K562 (cell line): Measurements from ENCODE around the gene PCK2. TPM values are rescaled to one million over a fixed set of nuclear protein-coding genes. Genes with fewer than 3 reads are reported as not detected.

ENCODE experiments used
- FOXP1 ChIP-seq: sonication (generic); formaldehyde crosslinking; IDR thresholded peaks from 2 replicates; pipeline ENCODE4 v1.8.0; 2022; ENCODE audit warnings: mild to moderate bottlenecking, missing genetic modification reagents
- NFYB ChIP-seq: IDR thresholded peaks from 2 replicates; pipeline ENCODE4 v1.6.1; 2011; ENCODE audit warnings: mild to moderate bottlenecking, moderate library complexity; ENCODE audit not compliant: insufficient read length; ENCODE audit errors: extremely low read depth
- NR1H2 ChIP-seq: sonication (generic); formaldehyde crosslinking; IDR thresholded peaks from 2 replicates; pipeline ENCODE4 v1.4.0; 2020; ENCODE audit warnings: mild to moderate bottlenecking, missing genetic modification reagents
- NR2C2 ChIP-seq, 2 experiments: fragments of 200-800 bp in 1 of 2; sonication (Bioruptor generic) in 1 of 2; sonication (generic) in 1 of 2; formaldehyde crosslinking in 1 of 2; IDR thresholded peaks; 2 replicates each; pipeline versions ENCODE4 v1.6.1 to v1.8.0; 2016 to 2022; ENCODE audit warnings: mild to moderate bottlenecking in 1 of 2, missing compliant biosample characterization in 1 of 2, missing genetic modification characterization in 1 of 2, missing genetic modification reagents in 1 of 2
- SFPQ ChIP-seq: fragments of 200-400 bp; formaldehyde crosslinking; IDR thresholded peaks from 2 replicates; pipeline ENCODE4 v1.6.1; 2017; ENCODE audit warnings: mild to moderate bottlenecking, low read depth, low read length, moderate library complexity
- SRSF3 ChIP-seq: fragments of 200-400 bp; formaldehyde crosslinking; IDR thresholded peaks from 2 replicates; pipeline ENCODE4 v1.6.1; 2016; ENCODE audit warnings: mild to moderate bottlenecking, low read length, moderate library complexity; ENCODE audit not compliant: insufficient read depth
- TRIM24 ChIP-seq, 2 experiments: fragments of 450-650 bp; IDR thresholded peaks; 2 replicates each; pipeline ENCODE4 v1.6.1; 2016
- polyA plus RNA-seq, 8 experiments: library from polyadenylated mRNA; depleted of rRNA in 4 of 8; stranded (reverse) in 5 of 8; unstranded in 3 of 8; fragments of >200 nt; fragmentation: Nextera tagmentation in 2 of 8; fragmentation: Illumina TruSeq in 1 of 8; extraction: Ambion mirVana in 2 of 8; extraction: Trizol in 1 of 8; gene quantifications; 2 replicates each; pipeline versions ENCODE4 v1.2.1 to v1.2.3, GENCODE V29; 2011 to 2014; ENCODE audit warnings: inconsistent platforms in 1 of 8, missing spikeins in 1 of 8
- total RNA-seq, 7 experiments: library from RNA; depleted of rRNA in 6 of 7; stranded (reverse); fragments of >200 nt in 6 of 7; fragmentation: Illumina TruSeq in 2 of 7; extraction: Trizol in 2 of 7; gene quantifications; 2 replicates each; pipeline versions ENCODE4 v1.2.1 to v1.2.3, GENCODE V29; 2011 to 2021; ENCODE audit warnings: low replicate concordance in 1 of 7
- TF ChIP-seq, protein P1 (sequence below): sonication (generic); formaldehyde crosslinking; IDR thresholded peaks from 2 replicates; pipeline ENCODE4 v1.9.0; 2022; ENCODE audit warnings: mild to moderate bottlenecking, missing genetic modification reagents
- TF ChIP-seq, protein P2 (sequence below): fragments of 450-650 bp; IDR thresholded peaks from 2 replicates; pipeline ENCODE4 v1.6.1; 2018; ENCODE audit not compliant: partially characterized antibody
- TF ChIP-seq, protein P3 (sequence below), 2 experiments: fragments of 450-650 bp; formaldehyde crosslinking in 1 of 2; IDR thresholded peaks; 2 replicates each; pipeline versions ENCODE4 v1.4.0 to v1.6.1; 2014 to 2020; ENCODE audit warnings: mild to moderate bottlenecking in 2 of 2, borderline replicate concordance in 1 of 2, low read depth in 1 of 2

PCK2 gene
- total and polyA plus RNA-seq, 9 of the 15 experiments (the other 6 are each of a cell fraction or from before 2014, with no cell fraction given), result 3.3 to 60.9 (median 30.4) TPM

DNA sequence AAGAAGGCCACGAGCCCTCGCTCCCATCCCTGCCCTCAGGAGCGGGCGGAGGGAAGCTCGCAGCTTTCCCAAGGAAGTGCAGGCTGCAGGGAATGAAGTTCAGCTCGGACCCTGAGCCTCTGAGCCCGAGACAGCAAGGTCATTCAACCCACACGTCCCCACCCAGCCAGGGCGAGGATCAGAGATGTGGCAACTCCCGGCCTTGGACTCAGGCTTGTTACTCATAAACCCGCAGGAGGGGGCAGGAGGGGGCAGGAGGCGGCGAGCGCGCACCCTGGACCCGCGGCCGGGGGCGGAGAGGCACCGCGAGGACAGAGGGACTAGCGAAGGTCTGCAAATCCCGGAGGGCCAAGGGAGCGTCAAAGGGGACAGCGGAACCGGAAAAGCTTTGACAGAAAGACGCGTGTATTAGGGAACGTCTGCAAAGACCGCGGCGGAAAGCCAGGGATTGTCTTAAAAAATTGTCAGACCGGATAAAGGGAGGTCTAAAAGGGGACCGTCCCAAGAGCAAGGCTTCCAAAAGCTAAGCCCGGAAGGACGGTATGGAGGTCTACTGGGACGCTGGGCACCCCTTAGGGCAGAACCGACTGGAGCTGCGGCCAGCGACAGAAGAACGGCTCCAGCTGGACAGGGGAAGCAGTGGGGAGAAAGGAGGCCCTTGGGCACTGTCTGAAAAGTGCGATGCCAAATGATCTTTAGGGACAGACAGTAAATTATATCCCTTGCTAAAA lies 19.9 kb downstream of the PCK2 start (continued):
- TF ChIP-seq SFPQ (no peak), NR1H2 (CRISPR knock-in tag) (no peak), NFYB (no peak), SRSF3 (no peak), NR2C2 (CRISPR knock-in tag; IDR thresholded peaks at IDR 0.05) (no peak), NR2C2 (tag; IDR thresholded peaks at IDR 0.05) (no peak; the same call in none of the 2 replicates), TRIM24 (IDR thresholded peaks at IDR 0.05) (0 out of 4 replicates have a peak, but pooled peaks of 1 of the 2 experiments have one; percentile 16), FOXP1 (CRISPR knock-in tag) (no peak)
- TF ChIP-seq, protein P1, sequence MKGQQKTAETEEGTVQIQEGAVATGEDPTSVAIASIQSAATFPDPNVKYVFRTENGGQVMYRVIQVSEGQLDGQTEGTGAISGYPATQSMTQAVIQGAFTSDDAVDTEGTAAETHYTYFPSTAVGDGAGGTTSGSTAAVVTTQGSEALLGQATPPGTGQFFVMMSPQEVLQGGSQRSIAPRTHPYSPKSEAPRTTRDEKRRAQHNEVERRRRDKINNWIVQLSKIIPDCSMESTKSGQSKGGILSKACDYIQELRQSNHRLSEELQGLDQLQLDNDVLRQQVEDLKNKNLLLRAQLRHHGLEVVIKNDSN (CRISPR knock-in tag), result no peak
- TF ChIP-seq, protein P2, sequence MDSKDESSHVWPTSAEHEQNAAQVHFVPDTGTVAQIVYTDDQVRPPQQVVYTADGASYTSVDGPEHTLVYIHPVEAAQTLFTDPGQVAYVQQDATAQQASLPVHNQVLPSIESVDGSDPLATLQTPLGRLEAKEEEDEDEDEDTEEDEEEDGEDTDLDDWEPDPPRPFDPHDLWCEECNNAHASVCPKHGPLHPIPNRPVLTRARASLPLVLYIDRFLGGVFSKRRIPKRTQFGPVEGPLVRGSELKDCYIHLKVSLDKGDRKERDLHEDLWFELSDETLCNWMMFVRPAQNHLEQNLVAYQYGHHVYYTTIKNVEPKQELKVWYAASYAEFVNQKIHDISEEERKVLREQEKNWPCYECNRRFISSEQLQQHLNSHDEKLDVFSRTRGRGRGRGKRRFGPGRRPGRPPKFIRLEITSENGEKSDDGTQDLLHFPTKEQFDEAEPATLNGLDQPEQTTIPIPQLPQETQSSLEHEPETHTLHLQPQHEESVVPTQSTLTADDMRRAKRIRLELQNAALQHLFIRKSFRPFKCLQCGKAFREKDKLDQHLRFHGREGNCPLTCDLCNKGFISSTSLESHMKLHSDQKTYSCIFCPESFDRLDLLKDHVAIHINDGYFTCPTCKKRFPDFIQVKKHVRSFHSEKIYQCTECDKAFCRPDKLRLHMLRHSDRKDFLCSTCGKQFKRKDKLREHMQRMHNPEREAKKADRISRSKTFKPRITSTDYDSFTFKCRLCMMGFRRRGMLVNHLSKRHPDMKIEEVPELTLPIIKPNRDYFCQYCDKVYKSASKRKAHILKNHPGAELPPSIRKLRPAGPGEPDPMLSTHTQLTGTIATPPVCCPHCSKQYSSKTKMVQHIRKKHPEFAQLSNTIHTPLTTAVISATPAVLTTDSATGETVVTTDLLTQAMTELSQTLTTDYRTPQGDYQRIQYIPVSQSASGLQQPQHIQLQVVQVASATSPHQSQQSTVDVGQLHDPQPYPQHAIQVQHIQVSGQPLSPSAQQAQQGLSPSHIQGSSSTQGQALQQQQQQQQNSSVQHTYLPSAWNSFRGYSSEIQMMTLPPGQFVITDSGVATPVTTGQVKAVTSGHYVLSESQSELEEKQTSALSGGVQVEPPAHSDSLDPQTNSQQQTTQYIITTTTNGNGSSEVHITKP, result no peak
- TF ChIP-seq, protein P3, sequence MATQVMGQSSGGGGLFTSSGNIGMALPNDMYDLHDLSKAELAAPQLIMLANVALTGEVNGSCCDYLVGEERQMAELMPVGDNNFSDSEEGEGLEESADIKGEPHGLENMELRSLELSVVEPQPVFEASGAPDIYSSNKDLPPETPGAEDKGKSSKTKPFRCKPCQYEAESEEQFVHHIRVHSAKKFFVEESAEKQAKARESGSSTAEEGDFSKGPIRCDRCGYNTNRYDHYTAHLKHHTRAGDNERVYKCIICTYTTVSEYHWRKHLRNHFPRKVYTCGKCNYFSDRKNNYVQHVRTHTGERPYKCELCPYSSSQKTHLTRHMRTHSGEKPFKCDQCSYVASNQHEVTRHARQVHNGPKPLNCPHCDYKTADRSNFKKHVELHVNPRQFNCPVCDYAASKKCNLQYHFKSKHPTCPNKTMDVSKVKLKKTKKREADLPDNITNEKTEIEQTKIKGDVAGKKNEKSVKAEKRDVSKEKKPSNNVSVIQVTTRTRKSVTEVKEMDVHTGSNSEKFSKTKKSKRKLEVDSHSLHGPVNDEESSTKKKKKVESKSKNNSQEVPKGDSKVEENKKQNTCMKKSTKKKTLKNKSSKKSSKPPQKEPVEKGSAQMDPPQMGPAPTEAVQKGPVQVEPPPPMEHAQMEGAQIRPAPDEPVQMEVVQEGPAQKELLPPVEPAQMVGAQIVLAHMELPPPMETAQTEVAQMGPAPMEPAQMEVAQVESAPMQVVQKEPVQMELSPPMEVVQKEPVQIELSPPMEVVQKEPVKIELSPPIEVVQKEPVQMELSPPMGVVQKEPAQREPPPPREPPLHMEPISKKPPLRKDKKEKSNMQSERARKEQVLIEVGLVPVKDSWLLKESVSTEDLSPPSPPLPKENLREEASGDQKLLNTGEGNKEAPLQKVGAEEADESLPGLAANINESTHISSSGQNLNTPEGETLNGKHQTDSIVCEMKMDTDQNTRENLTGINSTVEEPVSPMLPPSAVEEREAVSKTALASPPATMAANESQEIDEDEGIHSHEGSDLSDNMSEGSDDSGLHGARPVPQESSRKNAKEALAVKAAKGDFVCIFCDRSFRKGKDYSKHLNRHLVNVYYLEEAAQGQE (IDR thresholded peaks at IDR 0.05; ENCODE audit: borderline replicate concordance), result no peak
- TF ChIP-seq, protein P3 (CRISPR knock-in tag; IDR thresholded peaks at IDR 0.05; ENCODE audit: low read depth), result 0 out of 2 replicates have a peak, but pooled peaks have one; percentile 10
